GM12864 (cell line): ENCODE measurements around the gene CDH13.

Source experiments
- DNase-seq: peaks from one replicate; pipeline ENCODE4 v3.0.0-alpha.2; 2011; ENCODE audit warnings: low read depth
- H3K4me3 ChIP-seq: 2 replicates; pipeline ENCODE4 v1.5.1; 2011; ENCODE audit warnings: mild to moderate bottlenecking, low read depth, low read length, control low read depth
- CTCF ChIP-seq: IDR thresholded peaks from 2 replicates; pipeline ENCODE4 v1.5.1; 2011; ENCODE audit warnings: low read depth, mild to moderate bottlenecking, moderate library complexity, low read length, control low read depth, inconsistent platforms; ENCODE audit errors: missing control alignments

Gene CDH13

DNA sequence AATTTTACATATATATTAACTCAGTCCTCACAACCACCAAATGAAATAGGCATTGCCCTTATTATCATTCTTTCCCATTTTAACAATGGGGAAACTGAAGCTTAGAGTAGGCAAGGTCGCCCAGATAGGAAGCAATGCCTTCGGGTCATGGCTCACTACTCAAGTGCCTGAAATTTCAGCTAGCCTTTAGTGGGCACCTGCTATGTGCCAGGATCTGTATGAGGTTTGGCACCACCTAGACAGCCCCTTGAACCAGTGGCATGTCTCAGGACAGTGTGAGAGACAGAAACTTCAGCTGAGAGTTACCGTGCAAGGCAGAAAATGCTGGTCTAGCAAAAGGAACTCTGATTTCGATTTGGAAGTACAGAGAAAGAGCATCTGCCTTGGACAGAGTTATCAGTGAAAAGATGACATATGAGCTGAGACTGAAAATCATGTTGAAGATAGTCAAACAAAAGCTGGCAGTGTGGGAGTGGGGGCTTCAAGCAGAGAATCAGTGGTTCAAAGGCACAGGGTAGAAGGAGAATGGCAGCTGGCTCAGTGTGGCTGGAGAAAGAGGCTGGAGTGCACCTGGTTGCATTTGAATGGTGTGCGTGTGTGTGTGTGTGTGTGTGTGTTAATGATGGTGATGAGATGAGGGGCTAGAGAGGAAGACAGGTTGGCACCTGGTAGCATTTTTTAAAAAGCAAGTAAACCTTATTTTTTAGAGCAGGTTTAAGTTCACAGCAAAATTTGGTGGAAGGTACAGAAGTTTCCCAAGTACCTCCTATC lies 29.1 kb downstream of the CDH13 start:
- H3K4me3 ChIP-seq, result no peak overlapping the region
- TF ChIP-seq CTCF, result no peak

DNA sequence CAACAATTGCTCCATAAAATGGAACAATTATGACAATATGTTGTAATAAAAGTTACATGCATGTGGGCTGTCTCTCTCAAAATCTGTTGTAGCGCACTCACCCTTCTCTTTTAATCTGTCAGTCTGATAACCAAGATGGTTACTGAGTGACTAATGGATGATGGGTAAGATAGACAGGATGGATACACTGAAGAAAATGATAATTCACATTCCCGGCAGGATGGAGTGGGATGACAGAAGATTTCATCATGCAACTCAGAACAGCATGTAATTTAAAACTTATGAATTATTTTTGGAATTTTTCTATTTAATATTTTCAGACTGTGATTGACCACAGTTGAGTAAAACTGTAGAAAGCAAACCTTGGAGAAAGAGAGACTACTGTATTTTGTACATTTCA lies 30.5 kb downstream of the CDH13 start:
- TF ChIP-seq CTCF, result no peak
- DNase-seq, result no peak
- no peak overlapping the region for H3K4me3 ChIP-seq

More for the DNA sequence above, 29.1 kb downstream of the CDH13 start:
- no peak for DNase-seq

GRCh38 chr16:82657786-82658185 lies 31.0 kb downstream of the CDH13 start:
- H3K4me3 ChIP-seq, result no peak overlapping the region
- DNase-seq, result no peak
- no peak for TF ChIP-seq CTCF

- no peak for TF ChIP-seq CTCF
- no peak for DNase-seq
- no peak overlapping the region for H3K4me3 ChIP-seq
Measured at GRCh38 chr16:82658796-82659195, 32.0 kb downstream of the CDH13 start.

DNA sequence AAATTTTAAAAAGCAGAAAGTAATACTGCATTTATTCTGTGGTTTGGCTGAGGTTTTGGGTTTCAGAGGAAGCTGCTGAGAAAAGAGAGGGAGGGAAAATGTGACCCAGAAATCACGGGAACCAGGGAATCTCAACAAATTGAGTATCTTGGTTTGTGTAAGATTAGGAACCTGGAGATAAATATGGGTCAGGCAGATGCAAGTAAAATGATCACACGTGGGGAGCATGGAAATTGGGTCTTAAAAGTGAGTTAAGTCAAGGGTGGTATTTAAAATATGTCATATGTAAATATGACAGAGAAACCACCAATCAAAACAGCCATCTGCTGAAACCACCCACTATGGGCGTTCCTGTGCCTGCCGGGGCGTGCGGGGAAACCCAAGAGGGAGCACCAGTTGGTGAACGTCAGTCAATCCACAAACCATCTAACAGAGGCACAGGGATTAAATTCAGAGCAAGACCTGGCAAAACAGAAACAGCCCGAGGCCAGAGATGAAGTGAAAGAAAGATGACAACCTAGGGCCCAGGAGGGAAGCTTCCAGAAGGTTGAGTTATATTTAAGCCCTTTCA lies 33.4 kb downstream of the CDH13 start:
- no peak for DNase-seq
- no peak overlapping the region for H3K4me3 ChIP-seq
- TF ChIP-seq CTCF, result no peak

GRCh38 chr16:82660966-82661365 lies 34.2 kb downstream of the CDH13 start:
- no peak for DNase-seq
- TF ChIP-seq CTCF, result no peak
- no peak overlapping the region for H3K4me3 ChIP-seq

GRCh38 chr16:82664181-82664580 lies 37.4 kb downstream of the CDH13 start:
- H3K4me3 ChIP-seq, result no peak overlapping the region
- no peak for DNase-seq
- TF ChIP-seq CTCF, result no peak
